Thoracic aorta (tissue), 2 donors: Measurements from ENCODE around the gene CPEB3. TPM values are rescaled to one million over a fixed set of nuclear protein-coding genes. Genes with fewer than 3 reads are reported as not detected.

Source experiments
- ATAC-seq: fragments of 150-250 bp; one replicate; pipeline ENCODE4 v1.8.0; 2017; ENCODE audit warnings: low read depth; ENCODE audit not compliant: insufficient number of reproducible peaks, low FRiP score
- DNase-seq: peaks from one replicate; pipeline ENCODE4 v3.0.0-alpha.2; 2020; ENCODE audit warnings: low spot score
- H3K27ac ChIP-seq, 2 donors: fragments of 200-600 bp; sonication (generic); 1 replicate in 1 of 2; 2 replicates in 1 of 2; pipeline ENCODE4 v1.5.1; 2016; ENCODE audit warnings: mild to moderate bottlenecking in 2 of 2, moderate library complexity in 2 of 2
- H3K27me3 ChIP-seq: fragments of 200-600 bp; sonication (generic); replicated peaks from 2 replicates; pipeline ENCODE4 v1.6.0; 2016; ENCODE audit warnings: mild to moderate bottlenecking; ENCODE audit not compliant: insufficient read depth
- H3K36me3 ChIP-seq: fragments of 200-600 bp; sonication (generic); one replicate; pipeline ENCODE4 v1.5.1; 2016
- H3K4me1 ChIP-seq, 2 donors: fragments of 200-600 bp; sonication (generic); 1 replicate in 1 of 2; 2 replicates in 1 of 2; pipeline versions ENCODE4 v1.5.1 to v1.6.0; 2016; ENCODE audit warnings: low read depth in 2 of 2, mild to moderate bottlenecking in 1 of 2; ENCODE audit not compliant: control insufficient read depth in 1 of 2
- H3K4me3 ChIP-seq: fragments of 200-600 bp; sonication (generic); 2 replicates; pipeline ENCODE4 v1.5.1; 2016; ENCODE audit warnings: mild to moderate bottlenecking
- H3K9me3 ChIP-seq: fragments of 200-600 bp; sonication (generic); 2 replicates; pipeline ENCODE4 v1.5.1; 2016
- CTCF ChIP-seq: fragments of 200-600 bp; sonication (generic); IDR thresholded peaks from one replicate; pipeline ENCODE4 v1.5.1; 2019; ENCODE audit warnings: antibody characterized with exemption
- total RNA-seq, 2 donors: library from RNA; depleted of rRNA; stranded (reverse); fragments of >200 nt; gene quantifications; one replicate each; pipeline versions ENCODE4 v1.1.0 to v1.2.3, GENCODE V29; 2016

CPEB3 gene
- total RNA-seq, 2 donors from 2014 or later: 6.8 to 12.2 TPM

- Histone ChIP-seq H3K9me3 (no peaks in the 10 kb centered on the region), H3K27ac (no peak overlapping the region), H3K27me3 (no peaks in the 10 kb centered on the region), H3K4me3 (no peak overlapping the region), H3K4me1 (peaks cover 2 to 31% of the 10 kb centered on the region in 2 donors), H3K36me3 (peaks cover 7% of the 10 kb centered on the region)
- no peak for DNase-seq
- ATAC-seq: no peak
- no peak for TF ChIP-seq CTCF
Observed at GRCh38 chr10:92213049-92213448, 77.8 kb downstream of the CPEB3 start.

- Histone ChIP-seq H3K4me3 (no peak overlapping the region), H3K27me3 (no peaks in the 10 kb centered on the region), H3K27ac (peak overlapping the region; percentile 4 to 61), H3K36me3 (no peaks in the 10 kb centered on the region), H3K4me1 (peaks cover 8 to 33% of the 10 kb centered on the region in 2 donors), H3K9me3 (no peaks in the 10 kb centered on the region)
- ATAC-seq (no peak), DNase-seq (no peak)
- no peak for TF ChIP-seq CTCF
Observed at GRCh38 chr10:92208736-92209135, 82.1 kb downstream of the CPEB3 start.

- DNase-seq: no peak
- no peak for TF ChIP-seq CTCF
- H3K27ac ChIP-seq: peak overlapping the region; percentile 4 to 61
Observed at GRCh38 chr10:92208157-92208720, 82.6 kb downstream of the CPEB3 start.

GRCh38 chr10:92207061-92207460, 83.8 kb downstream of the CPEB3 start:
- Histone ChIP-seq H3K27me3 (no peaks in the 10 kb centered on the region), H3K27ac (no peak overlapping the region), H3K4me1 (peaks cover 8 to 33% of the 10 kb centered on the region in 2 donors), H3K4me3 (no peak overlapping the region), H3K9me3 (no peaks in the 10 kb centered on the region), H3K36me3 (no peaks in the 10 kb centered on the region)
- DNase-seq (no peak), ATAC-seq (no peak)
- no peak for TF ChIP-seq CTCF

More at GRCh38 chr10:92208157-92208720, 82.6 kb downstream of the CPEB3 start:
- H3K9me3 ChIP-seq: no peaks in the 10 kb centered on the region
- no peaks in the 10 kb centered on the region for H3K36me3 ChIP-seq
- H3K4me3 ChIP-seq: no peak overlapping the region
- H3K4me1 ChIP-seq: peaks cover 8 to 33% of the 10 kb centered on the region in 2 donors
- ATAC-seq: no peak
- no peaks in the 10 kb centered on the region for H3K27me3 ChIP-seq

- DNase-seq (no peak), ATAC-seq (no peak)
- no peak for TF ChIP-seq CTCF
- H3K4me1 ChIP-seq: peaks cover 8 to 13% of the 10 kb centered on the region in 2 donors
- H3K27me3 ChIP-seq: no peaks in the 10 kb centered on the region
- H3K4me3 ChIP-seq: no peak overlapping the region
- no peaks in the 10 kb centered on the region for H3K9me3 ChIP-seq
- no peaks in the 10 kb centered on the region for H3K36me3 ChIP-seq
- H3K27ac ChIP-seq: no peak overlapping the region
Observed at GRCh38 chr10:92203919-92204623, 86.8 kb downstream of the CPEB3 start.
